ENCODE data around the gene CD46. TPM values are rescaled to one million over a fixed set of nuclear protein-coding genes. Genes with fewer than 3 reads are reported as not detected.

The CD46 gene
- total and polyA plus RNA-seq, 10 of the 15 experiments (the other 5 are each of a cell fraction or from before 2014, with no cell fraction given) = 61.1 to 198 (median 81.4) TPM

GRCh38 chr1:207789386-207789785 is 37.5 kb downstream of the CD46 start (continued):
- no peak for TF ChIP-seq ZBTB4 (CRISPR knock-in tag; IDR thresholded peaks at IDR 0.05)
- no peak for TF ChIP-seq FOS (IDR thresholded peaks at IDR 0.05; ENCODE audit: borderline replicate concordance, extremely low read depth, insufficient read length)
- TF ChIP-seq, protein P1, sequence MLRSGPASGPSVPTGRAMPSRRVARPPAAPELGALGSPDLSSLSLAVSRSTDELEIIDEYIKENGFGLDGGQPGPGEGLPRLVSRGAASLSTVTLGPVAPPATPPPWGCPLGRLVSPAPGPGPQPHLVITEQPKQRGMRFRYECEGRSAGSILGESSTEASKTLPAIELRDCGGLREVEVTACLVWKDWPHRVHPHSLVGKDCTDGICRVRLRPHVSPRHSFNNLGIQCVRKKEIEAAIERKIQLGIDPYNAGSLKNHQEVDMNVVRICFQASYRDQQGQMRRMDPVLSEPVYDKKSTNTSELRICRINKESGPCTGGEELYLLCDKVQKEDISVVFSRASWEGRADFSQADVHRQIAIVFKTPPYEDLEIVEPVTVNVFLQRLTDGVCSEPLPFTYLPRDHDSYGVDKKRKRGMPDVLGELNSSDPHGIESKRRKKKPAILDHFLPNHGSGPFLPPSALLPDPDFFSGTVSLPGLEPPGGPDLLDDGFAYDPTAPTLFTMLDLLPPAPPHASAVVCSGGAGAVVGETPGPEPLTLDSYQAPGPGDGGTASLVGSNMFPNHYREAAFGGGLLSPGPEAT (IDR thresholded peaks at IDR 0.05; ENCODE audit: low read depth) = no peak
- TF ChIP-seq USF1 (IDR thresholded peaks at IDR 0.05; ENCODE audit: borderline replicate concordance, extremely low read length, insufficient read depth, low read depth, low read length) = no peak
- TF ChIP-seq ZNF24 (IDR thresholded peaks at IDR 0.05) = no peak
